Measurements from ENCODE around the gene SH2D2A. TPM values are rescaled to one million over a fixed set of nuclear protein-coding genes. Genes with fewer than 3 reads are reported as not detected.

The SH2D2A gene
- polyA plus RNA-seq, 1 experiment, result 0.09 TPM

DNA sequence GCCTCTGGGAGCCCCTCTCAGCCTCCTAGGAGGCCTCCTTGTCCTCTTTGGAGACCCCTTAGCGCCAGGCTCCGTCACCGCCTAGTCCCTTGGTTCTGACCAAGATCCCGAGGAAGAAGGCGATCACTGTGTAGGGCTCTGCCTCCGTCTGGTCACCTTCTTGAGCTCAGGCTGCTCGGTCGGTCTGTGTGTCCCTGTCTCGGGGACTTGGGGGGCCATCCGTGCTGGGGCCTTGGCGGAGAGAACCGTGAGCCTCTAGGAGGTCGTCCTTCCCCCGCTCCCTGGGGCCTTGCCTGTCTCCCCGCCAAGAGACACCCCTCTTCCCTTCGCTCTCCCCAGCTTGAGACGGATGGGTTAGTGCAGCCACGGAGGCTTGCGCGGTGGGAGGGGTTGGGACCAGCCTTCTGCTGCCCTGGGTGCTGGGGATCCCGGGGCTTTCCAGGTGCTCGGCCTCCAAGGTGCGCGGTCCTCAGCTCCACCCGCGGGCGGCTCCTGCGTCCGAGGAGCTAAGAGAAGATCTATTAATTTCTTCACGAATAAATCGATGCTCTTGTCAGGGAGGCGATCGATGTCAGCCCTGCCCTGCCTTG is 43.0 kb upstream of the SH2D2A start:
- no peak for DNase-seq (ENCODE audit: low read depth, low spot score)
- peaks cover 80% of the 10 kb centered on the region for H3K27me3 ChIP-seq (ENCODE audit: control insufficient read depth, insufficient read depth, low read length)
- H3K27ac ChIP-seq (ENCODE audit: low read depth, low read length), result no peak overlapping the region
- TF ChIP-seq, protein P1, sequence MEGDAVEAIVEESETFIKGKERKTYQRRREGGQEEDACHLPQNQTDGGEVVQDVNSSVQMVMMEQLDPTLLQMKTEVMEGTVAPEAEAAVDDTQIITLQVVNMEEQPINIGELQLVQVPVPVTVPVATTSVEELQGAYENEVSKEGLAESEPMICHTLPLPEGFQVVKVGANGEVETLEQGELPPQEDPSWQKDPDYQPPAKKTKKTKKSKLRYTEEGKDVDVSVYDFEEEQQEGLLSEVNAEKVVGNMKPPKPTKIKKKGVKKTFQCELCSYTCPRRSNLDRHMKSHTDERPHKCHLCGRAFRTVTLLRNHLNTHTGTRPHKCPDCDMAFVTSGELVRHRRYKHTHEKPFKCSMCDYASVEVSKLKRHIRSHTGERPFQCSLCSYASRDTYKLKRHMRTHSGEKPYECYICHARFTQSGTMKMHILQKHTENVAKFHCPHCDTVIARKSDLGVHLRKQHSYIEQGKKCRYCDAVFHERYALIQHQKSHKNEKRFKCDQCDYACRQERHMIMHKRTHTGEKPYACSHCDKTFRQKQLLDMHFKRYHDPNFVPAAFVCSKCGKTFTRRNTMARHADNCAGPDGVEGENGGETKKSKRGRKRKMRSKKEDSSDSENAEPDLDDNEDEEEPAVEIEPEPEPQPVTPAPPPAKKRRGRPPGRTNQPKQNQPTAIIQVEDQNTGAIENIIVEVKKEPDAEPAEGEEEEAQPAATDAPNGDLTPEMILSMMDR (IDR thresholded peaks at IDR 0.05; ENCODE audit: low read depth, low read length), result no peak
- no peaks in the 10 kb centered on the region; the same call in 1 of the 2 replicates for H3K9me3 ChIP-seq (ENCODE audit: control insufficient read depth, insufficient read depth, low read length)
- H3K4me3 ChIP-seq (ENCODE audit: low read depth, low read length), result peak overlapping the region; percentile 32
- ChIA-PET POLR2A (interaction anchor here (0.8 to 1.8 kb wide), 4 partner anchors 30 to 132 kb away, joined by 3 to 5 read pairs (median 4); partner anchors contain the start of genes HDGF, ISG20L2 and METTL25B), CTCF (interaction anchor here (0.9 to 5.5 kb wide), 29 partner anchors 11 to 175 kb away, joined by 3 to 72 read pairs (median 6); partner anchors contain the start of genes METTL25B and PRCC)

- H3K9me3 ChIP-seq (ENCODE audit: control insufficient read depth, insufficient read depth, low read length), result peaks cover 3% of the 10 kb centered on the region; the same call in 1 of the 2 replicates
- no peak within 1 kb of the TSS for H3K27ac ChIP-seq (ENCODE audit: low read depth, low read length)
- ChIA-PET CTCF (interaction anchor here (0.8 to 5.5 kb wide), 19 partner anchors 10 to 170 kb away, joined by 3 to 72 read pairs (median 7); partner anchors contain the start of gene METTL25B), POLR2A (interaction anchor here (0.9 to 1.8 kb wide), 2 partner anchors 107 to 131 kb away, joined by 3 to 4 read pairs; partner anchors contain the start of genes HDGF, ISG20L2 and METTL25B)
- H3K27me3 ChIP-seq (ENCODE audit: control insufficient read depth, insufficient read depth, low read length), result peaks cover 78% of the 10 kb centered on the region
- peak within 1 kb of the TSS; percentile 32 for H3K4me3 ChIP-seq (ENCODE audit: low read depth, low read length)
- DNase-seq (ENCODE audit: low read depth, low spot score), result no peak
- TF ChIP-seq, protein P1 (IDR thresholded peaks at IDR 0.05; ENCODE audit: low read depth, low read length), result no peak
These were observed 42.4 kb upstream of the SH2D2A start, which contains the start of gene INSRR for GRCh38 chr1:156858959-156859522. Gene INSRR (minus strand): TSS chr1:156859117. CDS start chr1:156858621, 496 bp downstream.

- CTCF ChIA-PET, result interaction anchor here (0.8 to 5.5 kb wide), 13 partner anchors 10 to 169 kb away, joined by 3 to 72 read pairs (median 8); partner anchors contain the start of gene METTL25B
- POLR2A ChIA-PET, result interaction anchor here (1.8 kb wide), 1 partner anchor 131 kb away, joined by 4 read pairs; the partner anchor contains the start of genes ISG20L2 and METTL25B
- H3K27me3 ChIP-seq (ENCODE audit: control insufficient read depth, insufficient read depth, low read length), result peaks cover 80% of the 10 kb centered on the region
- peaks cover 7% of the 10 kb centered on the region; the same call in 1 of the 2 replicates for H3K9me3 ChIP-seq (ENCODE audit: control insufficient read depth, insufficient read depth, low read length)
- TF ChIP-seq, protein P1 (IDR thresholded peaks at IDR 0.05; ENCODE audit: low read depth, low read length), result no peak
- H3K27ac ChIP-seq (ENCODE audit: low read depth, low read length), result no peak overlapping the region
- no peak overlapping the region for H3K4me3 ChIP-seq (ENCODE audit: low read depth, low read length)
- no peak for DNase-seq (ENCODE audit: low read depth, low spot score)
These were observed 41.9 kb upstream of the SH2D2A start for GRCh38 chr1:156858555-156858956.

DNA sequence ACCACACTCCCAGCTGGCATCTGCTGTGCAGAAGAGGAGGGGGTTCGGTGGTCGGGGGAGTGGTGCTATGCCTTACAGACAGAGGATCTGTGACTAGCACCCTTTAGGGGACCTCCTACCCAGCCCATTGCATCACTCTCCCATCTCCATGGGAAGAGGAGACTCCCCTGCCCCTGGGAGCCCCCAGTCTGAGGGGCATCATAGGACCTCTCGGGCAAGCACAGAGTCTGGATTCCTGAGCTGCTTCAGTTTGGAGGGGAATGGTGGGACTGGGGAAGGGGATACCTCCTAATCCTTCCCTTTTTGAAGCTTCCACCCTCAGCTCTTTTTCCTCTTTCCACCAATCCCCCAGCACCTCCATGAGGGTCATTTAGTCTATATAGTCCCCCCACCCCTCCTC is 40.9 kb upstream of the SH2D2A start:
- DNase-seq (ENCODE audit: low read depth, low spot score), result no peak
- POLR2A ChIA-PET, result interaction anchor here (0.9 kb wide), 1 partner anchor 52 kb away, joined by 3 read pairs; no protein-coding TSS in a partner anchor
- peaks cover 7% of the 10 kb centered on the region; the same call in 1 of the 2 replicates for H3K9me3 ChIP-seq (ENCODE audit: control insufficient read depth, insufficient read depth, low read length)
- no peak overlapping the region for H3K27ac ChIP-seq (ENCODE audit: low read depth, low read length)
- CTCF ChIA-PET, result interaction anchor here (1.2 to 5.5 kb wide), 5 partner anchors 19 to 168 kb away, joined by 5 to 72 read pairs (median 26); partner anchors contain the start of gene METTL25B
- TF ChIP-seq, protein P1 (IDR thresholded peaks at IDR 0.05; ENCODE audit: low read depth, low read length), result no peak
- peaks cover 77% of the 10 kb centered on the region for H3K27me3 ChIP-seq (ENCODE audit: control insufficient read depth, insufficient read depth, low read length)
- H3K4me3 ChIP-seq (ENCODE audit: low read depth, low read length), result no peak overlapping the region

All from AG04450 (cell line).